PFSK-1 (cell line): ENCODE results near the gene ARL8B.

Source experiments
- FOXP2 ChIP-seq: optimal IDR thresholded peaks from 2 replicates; pipeline ENCODE3; 2011; ENCODE audit warnings: borderline replicate concordance, control low read depth, inconsistent platforms; ENCODE audit not compliant: insufficient read depth; ENCODE audit errors: extremely low read length, extremely low read depth
- POLR2AphosphoS5 ChIP-seq: IDR thresholded peaks from 2 replicates; pipeline ENCODE4 v1.6.1; 2012; ENCODE audit warnings: low read depth, mild to moderate bottlenecking, control low read depth, low read length, moderate library complexity
- REST ChIP-seq, 2 experiments: IDR thresholded peaks; 2 replicates each; pipeline versions ENCODE4 v1.6.1 to v1.8.0; 2011 to 2012; ENCODE audit warnings: low read depth in 2 of 2, low read length in 2 of 2, control low read depth in 1 of 2, inconsistent platforms in 1 of 2, mild to moderate bottlenecking in 1 of 2, moderate library complexity in 1 of 2; ENCODE audit not compliant: insufficient read depth in 1 of 2
- SIN3A ChIP-seq: IDR thresholded peaks from 2 replicates; pipeline ENCODE4 v1.6.1; 2012; ENCODE audit warnings: mild to moderate bottlenecking, low read length, moderate library complexity, borderline replicate concordance; ENCODE audit not compliant: insufficient read depth
- TAF1 ChIP-seq: IDR thresholded peaks from 2 replicates; pipeline ENCODE4 v1.6.1; 2012; ENCODE audit warnings: low read length, control low read depth, borderline replicate concordance; ENCODE audit not compliant: insufficient read depth

ARL8B gene

GRCh38 chr3:5128849-5129248, 6.8 kb downstream of the ARL8B start:
- TF ChIP-seq REST (IDR thresholded peaks at IDR 0.05; ENCODE audit: insufficient read depth in 1 of 2, low read depth in 2 of 2, low read length in 2 of 2) (no peak), FOXP2 (no peak), POLR2AphosphoS5 (no peak), SIN3A (no peak), TAF1 (no peak)

- TF ChIP-seq FOXP2 (no peak), POLR2AphosphoS5 (no peak), TAF1 (no peak), REST (IDR thresholded peaks at IDR 0.05; ENCODE audit: insufficient read depth in 1 of 2, low read depth in 2 of 2, low read length in 2 of 2) (no peak), SIN3A (no peak)
Observed at GRCh38 chr3:5133239-5134018, 11.3 kb downstream of the ARL8B start.

GRCh38 chr3:5134019-5134391, 11.9 kb downstream of the ARL8B start:
- TF ChIP-seq REST (IDR thresholded peaks at IDR 0.05; ENCODE audit: insufficient read depth in 1 of 2, low read depth in 2 of 2, low read length in 2 of 2): no peak
- no peak for TF ChIP-seq FOXP2
- no peak for TF ChIP-seq SIN3A
- TF ChIP-seq TAF1: no peak
- TF ChIP-seq POLR2AphosphoS5: no peak

GRCh38 chr3:5134499-5134898, 12.4 kb downstream of the ARL8B start:
- TF ChIP-seq POLR2AphosphoS5 (no peak), REST (IDR thresholded peaks at IDR 0.05; ENCODE audit: insufficient read depth in 1 of 2, low read depth in 2 of 2, low read length in 2 of 2) (no peak), SIN3A (no peak), FOXP2 (no peak), TAF1 (no peak)
